ENCODE results near the gene OCIAD1. TPM values are rescaled to one million over a fixed set of nuclear protein-coding genes. Genes with fewer than 3 reads are reported as not detected.
"Not testable (repeated sequence)": the region's sequence is repeated elsewhere in the genome, so short reads cannot be mapped to it uniquely, and the experiment has no call there.

The OCIAD1 gene
- total RNA-seq, 2 donors from 2014 or later: 100 to 104 TPM

DNA sequence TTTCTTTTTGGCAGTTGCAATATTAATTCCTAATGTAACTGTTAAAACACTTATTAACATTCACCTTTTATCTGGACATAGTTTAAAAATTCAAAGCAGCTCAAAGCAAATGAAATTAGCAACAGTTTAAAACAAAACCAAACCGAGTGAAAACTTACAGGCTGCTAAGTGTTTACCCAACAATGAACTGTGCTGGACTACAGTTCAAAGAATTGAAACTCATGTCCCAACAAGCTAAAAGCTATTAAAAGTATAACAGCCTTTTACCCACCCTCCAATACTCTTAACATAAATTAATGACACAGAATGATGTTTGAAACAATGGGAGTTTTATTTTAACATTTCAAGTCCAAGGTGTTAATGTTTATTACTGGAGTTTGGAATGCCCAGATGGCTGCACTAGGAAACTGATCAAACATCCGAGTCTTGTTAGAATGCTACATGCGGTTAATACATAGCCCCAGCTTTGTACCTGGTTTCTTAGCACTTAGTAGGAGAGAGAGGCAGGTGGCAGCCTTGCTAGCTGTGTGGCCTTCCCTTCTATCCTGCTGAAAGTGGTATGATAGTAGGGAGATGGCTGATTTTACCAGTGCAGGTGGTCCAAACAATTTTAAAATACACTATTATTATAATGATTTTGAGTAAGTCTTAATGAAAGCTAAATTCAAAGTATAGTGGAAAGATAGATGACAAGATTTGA, 29.7 kb upstream of the OCIAD1 start:
- Mint-ChIP-seq H3K9me3 (no peaks in the 10 kb centered on the region), H3K36me3 (ENCODE audit: low read depth) (no peaks in the 10 kb centered on the region), H3K27me3 (peaks cover 6% of the 10 kb centered on the region), H3K27ac (no peak overlapping the region), H3K4me3 (no peak overlapping the region), H3K4me1 (no peaks in the 10 kb centered on the region)
- no peak for ATAC-seq (replicated peaks)

DNA sequence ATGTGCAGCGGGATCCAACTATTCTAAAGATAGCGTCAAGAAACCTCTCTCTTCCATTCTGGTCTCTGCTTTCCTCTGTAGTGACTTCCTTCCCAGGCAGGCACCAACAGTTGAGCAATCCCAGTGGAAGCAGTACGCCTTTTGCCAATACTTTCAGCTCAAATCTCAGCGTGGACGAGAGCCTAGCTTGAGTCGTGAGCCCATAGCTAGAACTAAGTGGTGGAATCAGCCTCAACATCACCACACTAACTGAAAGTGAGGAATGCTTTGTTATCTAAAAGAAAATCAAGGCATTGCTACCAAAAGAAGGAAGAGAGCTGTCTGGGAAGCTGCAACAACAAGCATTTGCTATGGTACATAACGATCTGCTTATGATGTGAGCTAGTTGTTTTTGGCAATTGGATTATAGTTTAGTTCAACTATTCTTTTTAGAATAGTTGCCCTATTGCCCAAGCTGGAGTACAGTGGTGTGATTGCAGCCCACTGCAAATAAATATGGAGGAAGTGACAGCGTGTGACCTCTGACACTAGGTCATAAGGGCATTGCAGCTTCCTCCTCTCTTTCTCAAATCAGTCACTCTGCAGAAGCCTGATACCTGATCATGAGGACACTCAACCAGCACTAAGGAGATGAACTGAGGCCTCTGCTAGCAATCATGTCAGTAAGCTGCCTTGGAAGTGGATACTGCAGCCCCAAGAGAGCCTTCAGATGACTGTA, 26.1 kb upstream of the OCIAD1 start:
- peaks cover 3% of the 10 kb centered on the region for H3K27me3 Mint-ChIP-seq
- H3K36me3 Mint-ChIP-seq (ENCODE audit: low read depth): no peaks in the 10 kb centered on the region
- no peaks in the 10 kb centered on the region for H3K9me3 Mint-ChIP-seq
- no peak overlapping the region for H3K4me3 Mint-ChIP-seq
- ATAC-seq (replicated peaks): no peak
- no peak overlapping the region for H3K27ac Mint-ChIP-seq
- no peaks in the 10 kb centered on the region for H3K4me1 Mint-ChIP-seq

DNA sequence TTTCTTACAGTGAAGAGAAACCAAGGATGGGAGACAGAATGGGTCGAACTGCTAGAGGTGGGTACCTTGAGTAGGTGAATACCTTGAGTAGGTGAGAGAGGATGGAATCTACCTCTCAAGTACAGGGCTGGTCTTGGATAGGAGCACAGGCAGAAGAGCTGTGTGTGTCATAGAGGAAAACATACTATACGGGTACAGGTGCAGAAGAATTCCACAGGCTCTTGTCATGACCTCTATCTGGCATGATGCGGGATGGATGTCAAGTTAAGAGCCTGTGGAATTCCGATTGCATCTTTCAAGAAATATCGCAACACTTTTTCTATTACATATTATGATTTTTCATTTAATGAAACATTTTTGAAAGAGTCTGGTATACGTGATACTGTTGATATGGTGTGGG, 18.0 kb upstream of the OCIAD1 start:
- no peaks in the 10 kb centered on the region for H3K9me3 Mint-ChIP-seq
- no peak overlapping the region for H3K27ac Mint-ChIP-seq
- H3K27me3 Mint-ChIP-seq: peaks cover 15% of the 10 kb centered on the region
- ATAC-seq (replicated peaks): no peak
- H3K4me3 Mint-ChIP-seq: no peak overlapping the region
- H3K36me3 Mint-ChIP-seq (ENCODE audit: low read depth): no peaks in the 10 kb centered on the region
- no peaks in the 10 kb centered on the region for H3K4me1 Mint-ChIP-seq

DNA sequence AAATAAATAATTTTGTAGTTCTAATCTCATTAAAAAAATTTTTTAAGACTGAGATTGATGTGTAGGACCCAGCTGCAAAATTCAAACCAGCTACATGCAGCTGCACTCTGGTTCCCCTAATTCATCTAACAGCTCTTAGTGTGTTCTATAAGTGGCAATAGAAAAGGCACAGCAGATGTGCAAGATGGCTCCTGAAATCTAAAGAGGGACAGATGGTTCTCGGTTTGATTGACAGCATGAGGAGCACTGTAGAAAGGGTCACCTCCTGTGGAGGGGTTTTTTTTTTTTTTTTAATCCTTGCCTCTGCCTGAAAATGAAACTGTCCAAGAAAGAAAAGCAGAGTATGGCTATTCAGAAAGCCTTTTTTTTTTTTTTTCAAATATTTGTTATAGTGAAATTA, 16.9 kb upstream of the OCIAD1 start:
- Mint-ChIP-seq H3K27me3 (peaks cover 21% of the 10 kb centered on the region), H3K4me1 (no peaks in the 10 kb centered on the region)
- no peak for ATAC-seq (replicated peaks)

DNA sequence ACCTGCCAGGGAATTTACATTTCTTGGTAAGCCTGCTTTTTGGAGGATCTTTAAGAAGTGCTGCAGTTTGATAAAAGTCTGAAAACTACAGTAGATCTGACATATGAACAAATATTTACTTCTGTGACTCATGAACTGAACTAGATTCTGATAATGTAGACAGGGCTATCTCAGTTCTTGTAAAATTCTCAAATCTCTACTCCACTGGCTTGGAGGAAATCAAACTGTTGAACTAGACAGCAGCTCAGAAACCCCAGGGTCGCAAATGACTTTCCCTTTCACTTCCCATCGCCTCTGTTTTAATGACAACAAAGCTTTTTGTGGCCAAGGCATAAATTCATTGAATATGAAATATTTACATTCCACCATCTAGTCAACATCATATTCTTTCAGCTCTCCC, 15.4 kb upstream of the OCIAD1 start:
- peaks cover 18% of the 10 kb centered on the region for H3K27me3 Mint-ChIP-seq
- H3K4me1 Mint-ChIP-seq: no peaks in the 10 kb centered on the region
- no peak overlapping the region for H3K4me3 Mint-ChIP-seq
- H3K9me3 Mint-ChIP-seq: no peaks in the 10 kb centered on the region
- no peak overlapping the region for H3K27ac Mint-ChIP-seq
- no peaks in the 10 kb centered on the region for H3K36me3 Mint-ChIP-seq (ENCODE audit: low read depth)
- no peak for ATAC-seq (replicated peaks)

More for the DNA sequence above, 16.9 kb upstream of the OCIAD1 start:
- no peaks in the 10 kb centered on the region for H3K9me3 Mint-ChIP-seq
- no peaks in the 10 kb centered on the region for H3K36me3 Mint-ChIP-seq (ENCODE audit: low read depth)
- H3K4me3 Mint-ChIP-seq: no peak overlapping the region
- H3K27ac Mint-ChIP-seq: no peak overlapping the region

DNA sequence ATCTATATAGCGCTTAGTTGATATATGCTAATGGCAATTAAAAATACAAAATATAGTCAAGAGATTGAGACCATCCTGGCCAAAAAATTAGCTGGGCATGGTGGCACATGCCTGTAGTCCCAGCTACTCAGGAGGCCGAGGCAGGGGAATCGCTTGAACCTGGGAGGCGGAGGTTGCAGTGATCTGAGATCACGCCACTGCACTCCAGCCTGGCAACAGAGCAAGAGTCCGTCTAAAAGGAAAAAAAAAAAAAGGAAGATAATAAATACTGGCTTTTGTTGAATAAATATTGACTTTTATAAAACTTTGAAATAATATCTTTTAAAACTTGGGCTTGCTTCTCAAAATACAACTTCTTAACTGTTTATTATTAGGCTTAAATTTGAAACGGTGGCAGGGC, 14.6 kb upstream of the OCIAD1 start:
- not testable (repeated sequence) for H3K36me3 Mint-ChIP-seq (ENCODE audit: low read depth); H3K4me1 Mint-ChIP-seq; H3K27ac Mint-ChIP-seq; H3K9me3 Mint-ChIP-seq; H3K4me3 Mint-ChIP-seq; ATAC-seq (replicated peaks)
- peaks cover 18% of the 10 kb centered on the region for H3K27me3 Mint-ChIP-seq

DNA sequence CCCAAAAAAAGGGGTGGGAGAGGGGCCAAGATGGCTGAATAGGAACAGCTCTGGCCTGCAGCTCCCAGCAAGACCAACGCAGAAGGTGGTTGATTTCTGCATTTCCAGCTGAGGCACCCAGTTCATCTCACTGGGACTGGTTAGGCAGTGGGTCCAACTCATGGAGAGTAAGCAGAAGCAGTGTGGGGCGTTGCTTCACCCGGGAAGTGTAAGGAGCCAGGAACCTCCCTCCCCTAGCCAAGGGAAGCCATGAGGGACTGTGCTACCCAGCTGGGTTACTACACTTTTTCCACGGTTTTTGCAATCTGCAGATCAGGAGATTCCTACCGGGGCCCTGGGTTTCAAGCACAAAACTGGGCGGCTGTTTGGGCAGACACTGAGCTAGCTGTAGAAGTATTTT, 13.9 kb upstream of the OCIAD1 start:
- H3K4me1 Mint-ChIP-seq: no peaks in the 10 kb centered on the region
- no peaks in the 10 kb centered on the region for H3K36me3 Mint-ChIP-seq (ENCODE audit: low read depth)
- H3K9me3 Mint-ChIP-seq: no peaks in the 10 kb centered on the region
- no peak for ATAC-seq (replicated peaks)
- H3K27me3 Mint-ChIP-seq: peaks cover 18% of the 10 kb centered on the region
- no peak overlapping the region for H3K27ac Mint-ChIP-seq
- no peak overlapping the region for H3K4me3 Mint-ChIP-seq

DNA sequence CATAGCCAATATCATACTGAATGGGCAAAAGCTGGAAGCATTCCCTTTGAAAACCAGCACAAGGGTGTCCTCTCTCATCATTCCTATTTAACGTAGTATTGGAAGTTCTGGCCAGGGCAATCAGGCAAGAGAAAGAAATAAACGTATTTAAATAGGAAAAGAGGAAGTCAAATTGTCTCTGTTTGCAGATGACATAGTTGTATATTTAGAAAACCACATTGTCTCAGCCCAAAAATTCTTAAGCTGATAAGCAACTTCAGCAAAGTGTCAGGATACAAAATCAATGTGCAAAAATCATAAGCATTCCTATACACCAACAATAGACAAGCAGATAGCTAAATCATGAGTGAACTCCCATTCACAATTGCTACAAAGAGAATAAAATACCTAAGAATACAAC, 9.5 kb upstream of the OCIAD1 start:
- ATAC-seq (replicated peaks); H3K4me3 Mint-ChIP-seq; H3K27me3 Mint-ChIP-seq; H3K36me3 Mint-ChIP-seq (ENCODE audit: low read depth); H3K27ac Mint-ChIP-seq; H3K9me3 Mint-ChIP-seq; H3K4me1 Mint-ChIP-seq: not testable (repeated sequence)

DNA sequence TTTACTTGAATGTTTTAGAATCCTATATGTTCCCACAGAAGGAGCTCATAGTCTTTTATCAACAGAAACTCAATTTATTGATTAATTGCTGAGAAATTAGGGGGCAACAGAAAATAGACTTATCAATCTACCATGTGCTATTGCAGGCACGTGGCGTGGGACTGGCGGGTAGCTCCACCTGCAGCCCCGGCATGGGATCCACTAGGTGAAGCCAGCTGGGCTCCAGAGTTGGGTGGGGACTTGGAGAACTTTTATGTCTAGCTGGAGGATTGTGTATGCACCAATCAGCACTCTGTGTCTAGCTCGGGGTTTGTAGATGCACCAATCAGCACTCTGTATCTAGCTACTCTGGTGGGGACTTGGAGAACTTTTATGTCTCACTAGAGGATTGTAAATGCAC, 3.3 kb upstream of the OCIAD1 start:
- H3K4me1 Mint-ChIP-seq: peaks cover 19% of the 10 kb centered on the region
- peaks cover 3% of the 10 kb centered on the region for H3K27me3 Mint-ChIP-seq

DNA sequence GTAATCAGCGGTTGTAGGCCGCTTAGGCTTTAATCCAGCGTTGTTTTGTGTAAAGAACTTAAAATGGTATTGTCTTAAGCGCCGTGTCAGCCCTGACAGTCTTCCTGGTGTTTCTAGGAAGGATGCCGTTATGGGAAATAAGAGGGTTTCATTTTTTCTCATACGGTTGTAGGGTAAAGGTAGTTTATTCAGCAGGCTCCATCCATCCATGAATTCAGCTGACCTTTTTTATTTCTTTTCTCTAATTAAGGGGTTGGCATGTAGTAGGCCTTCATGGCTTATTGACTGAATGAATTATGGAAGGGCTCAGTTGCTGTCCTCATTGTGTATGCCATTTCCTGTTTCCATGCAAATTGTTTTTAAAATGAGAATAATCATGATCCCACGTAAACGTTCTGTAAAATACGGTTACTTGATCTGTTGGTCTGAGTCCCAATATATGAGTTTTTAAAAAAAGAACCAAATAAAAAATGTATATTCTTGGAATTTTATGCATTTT, 693 bp downstream of the OCIAD1 start:
- H3K4me1 Mint-ChIP-seq: peaks cover 22% of the 10 kb centered on the region
- peak overlapping the region; percentile 100 for H3K27ac Mint-ChIP-seq
- peak overlapping the region; percentile 100 for H3K4me3 Mint-ChIP-seq
- H3K36me3 Mint-ChIP-seq (ENCODE audit: low read depth): peaks cover 59% of the 10 kb centered on the region
- H3K27me3 Mint-ChIP-seq: peaks cover 3% of the 10 kb centered on the region
- peaks cover 6% of the 10 kb centered on the region for H3K9me3 Mint-ChIP-seq
- ATAC-seq (replicated peaks): no peak

More for the DNA sequence above, 3.3 kb upstream of the OCIAD1 start:
- Mint-ChIP-seq H3K9me3 (peaks cover 6% of the 10 kb centered on the region), H3K27ac (no peak overlapping the region), H3K36me3 (ENCODE audit: low read depth) (peaks cover 20% of the 10 kb centered on the region), H3K4me3 (no peak overlapping the region)
- ATAC-seq (replicated peaks): no peak

DNA sequence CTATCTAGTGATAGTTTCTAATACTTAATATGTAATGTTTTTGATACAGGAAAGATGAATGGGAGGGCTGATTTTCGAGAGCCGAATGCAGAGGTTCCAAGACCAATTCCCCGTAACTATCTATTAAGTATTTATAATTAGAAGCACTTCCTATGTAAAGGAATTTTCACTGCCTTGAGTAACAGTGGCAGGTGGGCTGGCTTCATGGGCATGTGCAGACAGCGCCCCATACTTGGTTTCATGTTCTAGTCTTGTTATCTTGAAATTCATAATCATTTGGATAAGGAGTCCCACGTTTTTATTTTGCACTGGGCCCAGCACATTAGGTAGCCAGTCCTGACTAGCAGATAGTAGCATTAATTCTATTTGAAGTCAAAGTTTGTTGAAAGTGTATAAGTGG, 1.7 kb downstream of the OCIAD1 start:
- Mint-ChIP-seq H3K4me1 (peaks cover 22% of the 10 kb centered on the region), H3K36me3 (ENCODE audit: low read depth) (peaks cover 69% of the 10 kb centered on the region), H3K27ac (peak overlapping the region; percentile 100), H3K9me3 (peaks cover 6% of the 10 kb centered on the region), H3K27me3 (peaks cover under 1% of the 10 kb centered on the region), H3K4me3 (peak overlapping the region; percentile 100)
- no peak for ATAC-seq (replicated peaks)

DNA sequence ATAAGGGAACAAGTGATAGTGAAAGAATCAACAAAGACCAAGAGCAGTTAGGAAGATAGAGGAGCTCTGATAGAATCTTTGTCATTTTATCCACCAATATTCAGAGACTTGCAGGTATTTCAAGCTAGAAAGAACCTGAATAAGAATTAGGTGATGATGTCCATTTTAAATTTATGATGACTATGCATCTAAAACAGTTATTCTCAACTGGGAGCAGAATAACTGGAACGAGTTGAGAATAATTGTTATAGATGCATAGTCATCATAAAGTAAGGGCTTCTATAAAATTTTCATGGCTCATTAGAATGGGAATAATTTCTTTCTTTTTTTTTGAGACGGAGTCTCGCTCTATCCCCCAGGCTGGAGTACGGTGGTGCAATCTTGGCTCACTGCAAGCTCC, 5.8 kb downstream of the OCIAD1 start:
- no peaks in the 10 kb centered on the region for H3K27me3 Mint-ChIP-seq
- ATAC-seq (replicated peaks): no peak
- H3K4me3 Mint-ChIP-seq: no peak overlapping the region
- peaks cover 98% of the 10 kb centered on the region for H3K36me3 Mint-ChIP-seq (ENCODE audit: low read depth)
- no peaks in the 10 kb centered on the region for H3K9me3 Mint-ChIP-seq
- H3K27ac Mint-ChIP-seq: no peak overlapping the region
- H3K4me1 Mint-ChIP-seq: peaks cover 9% of the 10 kb centered on the region

DNA sequence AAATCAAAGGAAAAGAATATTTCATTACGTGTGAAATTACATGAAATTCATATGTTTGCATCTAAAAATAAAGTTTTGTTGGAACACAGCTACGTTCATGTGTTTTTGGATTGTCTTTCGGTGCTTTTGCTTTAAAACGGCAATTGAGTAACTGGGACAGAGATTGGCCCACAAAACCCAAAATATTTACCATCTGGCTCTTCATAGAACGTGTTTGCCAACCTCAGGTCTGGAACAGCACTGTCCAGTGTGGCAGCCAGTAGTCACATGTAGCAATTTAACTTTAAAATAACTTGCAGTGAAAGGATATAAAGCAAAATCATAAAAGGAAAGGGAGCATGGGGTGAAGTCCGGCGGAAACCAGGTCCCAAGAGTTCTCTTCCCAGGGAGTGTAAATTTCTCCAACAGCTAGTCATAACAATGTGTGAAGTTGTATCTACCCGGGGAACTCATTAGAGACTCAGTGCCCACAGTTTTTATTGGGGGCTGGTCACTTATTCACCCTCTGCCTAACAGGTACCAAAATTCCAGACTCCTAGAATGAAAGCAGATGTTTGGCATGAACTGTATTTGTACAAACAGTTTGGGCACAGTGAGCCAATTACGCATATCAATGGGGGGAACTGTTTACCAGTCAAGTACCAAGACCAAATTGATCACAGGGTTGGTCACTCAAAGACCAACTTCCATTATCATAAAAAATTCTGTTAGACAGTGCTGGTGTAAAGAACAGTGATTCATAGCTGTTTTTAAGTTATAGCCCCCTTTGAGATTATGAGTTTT, 10.3 kb downstream of the OCIAD1 start:
- Mint-ChIP-seq H3K27ac (no peak overlapping the region), H3K4me1 (peaks cover 11% of the 10 kb centered on the region), H3K36me3 (ENCODE audit: low read depth) (peaks cover 95% of the 10 kb centered on the region), H3K9me3 (no peaks in the 10 kb centered on the region), H3K27me3 (no peaks in the 10 kb centered on the region), H3K4me3 (no peak overlapping the region)
- ATAC-seq (replicated peaks): no peak

DNA sequence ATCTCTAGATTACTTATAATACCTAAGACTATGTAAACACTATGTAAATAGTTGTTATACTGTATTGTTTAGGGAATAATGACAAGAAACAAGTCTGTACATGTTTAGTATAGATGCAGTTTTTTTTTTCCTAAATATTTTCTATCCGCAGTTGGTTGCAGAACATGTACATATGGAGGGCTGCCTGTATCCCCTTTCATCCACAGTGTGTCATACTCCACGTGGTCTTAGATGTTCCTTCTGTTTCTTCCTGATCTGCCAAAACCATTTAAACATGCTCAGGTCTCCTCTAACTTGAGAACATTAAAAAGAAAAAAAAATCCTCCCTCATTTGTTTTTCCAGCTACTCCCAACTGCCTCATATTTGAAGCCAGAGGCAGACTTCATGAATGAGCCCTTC, 14.0 kb downstream of the OCIAD1 start:
- Mint-ChIP-seq H3K27ac (peak overlapping the region; percentile 40), H3K27me3 (no peaks in the 10 kb centered on the region), H3K36me3 (ENCODE audit: low read depth) (peaks cover 90% of the 10 kb centered on the region), H3K4me1 (peaks cover 9% of the 10 kb centered on the region), H3K4me3 (no peak overlapping the region), H3K9me3 (no peaks in the 10 kb centered on the region)
- no peak for ATAC-seq (replicated peaks)

DNA sequence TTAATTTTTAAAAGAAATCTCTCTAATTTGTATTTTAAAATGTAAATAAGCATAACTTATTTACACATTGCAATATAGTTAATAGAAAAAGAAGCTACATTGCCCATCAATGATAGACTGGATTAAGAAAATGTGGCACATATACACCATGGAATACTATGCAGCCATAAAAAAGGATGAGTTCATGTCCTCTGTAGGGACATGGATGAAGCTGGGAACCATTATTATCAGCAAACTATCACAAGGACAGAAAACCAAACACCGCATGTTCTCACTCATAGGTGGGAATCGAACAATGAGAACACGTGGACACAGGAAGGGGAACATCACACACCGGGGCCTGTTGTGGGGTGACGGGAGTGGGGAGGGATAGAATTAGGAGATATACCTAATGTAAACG, 17.9 kb downstream of the OCIAD1 start:
- H3K4me1 Mint-ChIP-seq; H3K4me3 Mint-ChIP-seq; H3K27me3 Mint-ChIP-seq; ATAC-seq (replicated peaks); H3K9me3 Mint-ChIP-seq; H3K27ac Mint-ChIP-seq: not testable (repeated sequence)
- H3K36me3 Mint-ChIP-seq (ENCODE audit: low read depth): peaks cover 95% of the 10 kb centered on the region
